Measurements from ENCODE around the gene SYPL2.

GRCh38 chr1:109488201-109488600 lies 21.9 kb downstream of the SYPL2 start:
- TF ChIP-seq CTCF (IDR thresholded peaks at IDR 0.05) (no peak), EP300 (IDR thresholded peaks at IDR 0.05) (no peak)

Data from tibial nerve (tissue), 4 donors.